GM19372 (cell line): ENCODE results near the gene KCTD8.
A peak's percentile ranks its signal among the peaks of the same experiment; 100 is the strongest.

Experiments
- ATAC-seq: cut with Tn5 transposase; IDR thresholded peaks from one replicate; pipeline ENCODE4 v1.9.1; 2021; ENCODE audit warnings: mild to moderate bottlenecking, low read depth, moderate library complexity; ENCODE audit not compliant: unreplicated experiment

Gene KCTD8

GRCh38 chr4:44448521-44449461 is at the start of gene KCTD8:
TSS of gene KCTD8 (minus strand) at chr4:44448809.
- ATAC-seq, result peak; percentile 91

DNA sequence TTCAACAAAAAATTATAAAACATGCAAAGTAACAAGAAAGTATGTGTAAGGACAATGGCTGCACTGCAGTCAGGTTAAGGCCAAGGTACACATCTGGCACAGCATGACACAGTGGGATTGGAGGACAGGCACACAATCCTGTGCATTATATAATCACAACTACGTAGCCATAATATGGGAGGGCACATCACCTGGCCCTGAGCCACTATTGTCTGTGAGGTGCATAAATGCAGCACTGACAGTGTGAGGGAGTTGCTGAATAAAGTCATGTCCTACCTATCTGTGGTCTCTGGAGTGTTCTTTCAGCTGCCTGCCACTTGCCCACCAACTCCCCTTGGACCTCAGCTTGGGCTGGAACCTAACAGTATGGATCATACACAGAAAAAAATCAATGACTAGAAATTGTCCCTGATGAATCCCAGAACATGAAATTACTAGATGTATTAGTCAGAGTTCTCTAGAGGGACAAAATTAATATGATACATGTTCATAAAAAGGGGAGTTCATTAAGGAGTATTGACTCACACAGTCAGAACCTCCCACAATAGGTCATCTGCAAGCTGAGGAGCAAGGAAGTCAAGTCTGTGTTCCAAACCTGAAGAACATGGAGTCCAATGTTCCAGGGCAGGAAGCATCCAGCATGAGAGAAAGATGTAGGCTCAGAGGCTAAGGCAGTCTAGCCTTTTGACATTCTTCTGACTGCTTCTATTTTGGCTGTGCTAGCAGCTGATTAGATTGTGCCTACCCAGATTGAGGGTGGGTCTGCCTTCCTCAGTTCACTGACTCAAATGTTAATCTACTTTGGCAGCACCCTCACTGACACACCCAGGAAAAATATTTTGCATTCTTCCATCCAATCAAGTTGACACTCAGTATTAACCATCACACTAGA is 46.4 kb upstream of the KCTD8 start:
- no peak for ATAC-seq

DNA sequence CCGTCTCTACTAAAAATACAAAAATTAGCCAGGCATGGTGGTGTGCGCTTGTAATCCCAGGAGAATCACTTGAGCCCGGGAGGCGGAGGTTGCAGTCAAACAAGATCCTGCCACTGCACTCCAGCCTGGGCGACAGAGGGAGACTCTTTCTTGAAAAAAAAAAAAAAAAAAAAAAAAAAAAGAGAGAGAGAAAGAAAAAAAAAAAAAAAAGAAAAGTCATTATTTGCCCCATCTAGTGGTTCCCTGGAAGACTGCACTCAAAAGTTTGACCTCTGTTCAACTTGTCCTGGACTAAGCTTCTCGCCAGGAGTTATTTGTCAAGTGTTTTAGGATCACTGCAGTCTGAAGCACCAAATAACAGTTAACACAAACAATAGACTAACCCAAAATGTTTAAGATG is 45.3 kb upstream of the KCTD8 start:
- no peak for ATAC-seq

DNA sequence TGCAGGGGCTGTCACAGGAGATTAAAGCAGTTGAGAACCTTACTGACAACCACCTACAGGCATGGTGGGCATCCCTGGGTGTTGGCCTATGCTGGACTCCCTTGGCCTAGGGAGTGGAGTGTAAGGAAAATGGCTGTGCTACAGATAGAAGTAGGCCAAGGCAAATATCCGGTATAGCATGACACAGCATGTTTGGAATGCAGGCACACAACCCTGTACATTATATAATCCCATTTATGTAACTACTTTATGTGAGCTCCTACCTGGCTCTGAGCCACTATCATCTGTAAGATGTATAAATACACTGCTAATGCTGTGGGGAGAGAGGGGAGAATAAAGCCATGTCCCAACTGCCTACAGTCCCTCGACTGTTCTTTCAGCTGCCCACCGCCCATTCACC is 38.7 kb upstream of the KCTD8 start:
- ATAC-seq, result no peak

GRCh38 chr4:44479731-44480130 is 31.1 kb upstream of the KCTD8 start:
- ATAC-seq, result no peak

GRCh38 chr4:44462259-44462658 is 13.7 kb upstream of the KCTD8 start:
- ATAC-seq, result no peak

GRCh38 chr4:44447563-44448504 is 775 bp downstream of the KCTD8 start:
- ATAC-seq, result peak; percentile 5

DNA sequence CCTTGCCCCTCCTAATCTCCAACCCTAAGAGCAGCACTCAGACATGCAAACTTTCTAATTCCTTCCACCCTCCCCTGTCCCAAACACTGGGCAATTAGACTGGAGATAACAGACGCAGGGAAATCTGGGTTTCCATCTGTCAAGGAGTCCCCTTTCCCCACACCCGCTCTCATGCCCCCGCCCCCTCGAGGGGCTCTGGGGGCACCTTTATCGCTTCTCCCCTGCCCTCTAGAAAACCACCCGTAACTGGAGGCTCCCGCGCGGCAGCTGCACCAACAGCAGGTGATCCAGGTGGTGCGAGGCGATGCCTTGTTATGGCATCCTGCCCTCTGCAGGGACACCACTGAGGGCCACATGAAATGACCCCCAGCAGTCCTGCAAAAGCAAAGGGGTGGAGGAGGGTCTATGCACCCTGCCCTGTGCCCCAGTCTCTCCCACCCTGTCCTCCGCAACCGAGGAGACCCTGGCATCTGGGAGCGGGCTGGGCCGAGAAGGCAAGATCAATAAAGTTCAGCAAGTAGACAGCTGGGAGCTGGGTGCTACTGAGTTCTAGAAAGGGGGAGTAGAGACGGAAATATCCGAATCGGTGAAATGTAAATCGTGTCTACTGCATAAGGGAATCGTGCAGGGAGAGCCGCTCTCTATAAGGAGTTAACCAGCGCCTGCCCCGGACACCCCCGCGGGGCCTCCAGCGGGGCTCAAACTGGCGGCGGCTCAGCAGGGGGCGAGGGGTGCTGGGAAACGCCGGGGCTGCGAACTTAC is 1.6 kb downstream of the KCTD8 start:
- ATAC-seq, result no peak

GRCh38 chr4:44446191-44446590 is 2.4 kb downstream of the KCTD8 start:
- ATAC-seq, result no peak

- no peak for ATAC-seq
Observed at GRCh38 chr4:44438687-44439086, 9.9 kb downstream of the KCTD8 start.

- no peak for ATAC-seq
Observed at GRCh38 chr4:44434247-44434646, 14.4 kb downstream of the KCTD8 start.

GRCh38 chr4:44425614-44426208 is 22.9 kb downstream of the KCTD8 start:
- no peak for ATAC-seq

- no peak for ATAC-seq
Observed at GRCh38 chr4:44422912-44423311, 25.7 kb downstream of the KCTD8 start.

DNA sequence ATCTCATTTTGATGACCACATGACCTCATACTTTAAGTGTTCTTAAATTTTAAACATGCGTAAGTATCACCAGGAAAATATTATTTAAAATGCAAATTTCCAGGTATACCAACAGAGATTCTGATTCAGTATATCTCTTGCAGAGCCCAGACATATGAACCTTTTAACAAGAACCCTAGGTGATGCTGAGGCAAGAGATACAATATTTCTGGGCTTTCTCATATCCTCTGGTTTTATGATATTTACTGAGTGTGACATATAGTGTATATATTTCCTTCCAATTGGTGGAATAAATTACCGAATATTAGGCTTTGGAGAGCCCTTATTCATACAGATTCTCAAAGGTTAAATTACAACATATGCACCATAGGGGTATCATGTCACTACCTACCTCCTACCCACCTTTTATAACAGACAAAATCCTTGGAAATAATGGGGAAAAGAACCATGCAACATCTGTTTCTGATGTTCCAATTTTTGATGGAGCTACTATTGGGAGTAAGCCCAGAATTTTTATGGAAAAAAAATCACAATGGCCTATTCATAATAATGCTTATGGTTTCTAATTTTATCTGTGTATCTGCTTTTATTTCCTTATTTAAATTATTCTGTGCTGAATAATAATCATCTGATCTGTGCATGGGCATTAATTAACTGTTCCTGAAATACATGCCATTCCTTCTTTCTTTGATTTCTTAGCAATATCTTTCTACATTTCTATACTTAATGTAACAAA is 27.1 kb downstream of the KCTD8 start:
- ATAC-seq, result no peak

DNA sequence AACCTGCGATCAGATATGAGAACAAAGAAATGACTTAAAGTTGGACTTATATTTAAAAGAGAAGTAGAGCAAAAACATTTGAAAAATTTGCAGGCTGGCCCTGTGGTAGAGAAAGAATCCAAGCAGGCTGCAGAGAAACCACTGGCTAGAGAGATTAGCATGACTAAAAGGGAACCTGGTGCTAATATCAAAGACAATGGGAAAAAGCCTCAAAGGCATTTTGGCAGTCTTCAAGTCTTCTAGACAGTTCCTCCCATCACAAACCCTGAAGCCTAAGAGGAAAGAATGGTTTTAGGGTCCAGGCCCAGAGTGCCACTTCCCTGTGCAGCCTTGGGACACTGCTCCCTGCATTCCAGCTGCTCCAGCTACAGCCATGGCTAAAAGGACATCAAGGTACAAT is 33.4 kb downstream of the KCTD8 start:
- no peak for ATAC-seq

DNA sequence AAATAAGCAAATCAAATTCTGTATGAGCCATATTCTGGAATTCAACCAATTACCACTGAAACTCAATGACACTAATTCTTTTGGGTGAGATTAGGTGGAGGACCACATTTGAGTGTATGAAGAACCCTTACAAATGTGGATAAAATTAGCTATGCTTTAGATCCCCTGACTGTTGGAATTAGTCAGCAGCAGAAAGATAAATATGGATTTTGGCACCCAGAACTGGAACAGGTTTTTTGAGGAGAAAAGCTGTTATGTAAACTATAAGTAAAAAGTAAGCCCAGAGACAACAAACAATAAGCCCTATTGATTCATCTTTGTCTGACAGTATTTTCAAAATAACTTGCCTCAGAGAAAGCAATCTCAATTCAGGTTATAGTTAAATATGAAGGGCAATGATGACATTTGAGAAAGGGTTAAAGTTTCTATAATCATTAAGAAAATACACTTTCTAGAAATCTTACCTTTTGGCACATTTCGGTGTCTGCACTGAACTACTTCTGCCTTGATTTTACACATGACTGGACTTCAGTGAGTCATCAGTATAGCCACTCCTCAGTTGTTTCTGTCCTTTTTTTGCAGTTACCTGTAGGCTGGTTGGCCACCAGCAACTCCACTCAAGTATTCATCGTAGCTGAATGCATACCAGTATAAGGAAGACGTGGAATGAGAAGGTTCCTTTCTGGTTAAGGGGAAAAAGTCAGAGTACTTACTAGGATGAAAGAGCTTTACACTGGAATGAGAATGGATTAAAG is 80.0 kb downstream of the KCTD8 start:
- no peak for ATAC-seq

DNA sequence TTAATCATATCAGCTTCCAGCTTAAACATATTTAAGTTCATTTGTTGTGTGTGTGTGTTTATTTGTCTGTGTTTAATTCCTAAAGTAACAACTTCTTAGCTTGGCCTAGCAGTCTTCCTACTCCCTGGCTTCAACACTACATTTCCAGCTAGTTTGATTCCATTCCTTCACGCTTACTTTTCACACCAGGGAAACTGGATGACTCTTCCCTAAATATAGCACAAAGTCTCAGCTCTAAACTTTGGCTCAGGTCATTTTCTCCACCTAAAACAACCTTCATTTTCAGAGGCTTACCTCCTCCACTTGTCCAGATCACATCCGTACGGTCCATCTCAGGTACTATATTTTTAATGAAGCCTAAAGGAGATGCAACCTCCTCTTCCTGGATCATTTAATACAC is 94.4 kb downstream of the KCTD8 start:
- ATAC-seq, result no peak

- ATAC-seq, result no peak
Observed at GRCh38 chr4:44351069-44351468, 97.5 kb downstream of the KCTD8 start.
